Measurements from ENCODE around the gene KIF23. TPM values are rescaled to one million over a fixed set of nuclear protein-coding genes. Genes with fewer than 3 reads are reported as not detected.

The KIF23 gene
- total RNA-seq, 1 experiment from 2014 or later, result 77.3 TPM

GRCh38 chr15:69484837-69485236 is 70.7 kb downstream of the KIF23 start:
- Histone ChIP-seq H3K27ac (ENCODE audit: low read length) (no peak overlapping the region), H3K9ac (ENCODE audit: low read length) (no peak overlapping the region), H3K4me1 (ENCODE audit: insufficient read depth, low read length) (0 out of 2 replicates have a peak, but pooled peaks cover 5% of the 10 kb centered on the region), H3K36me3 (ENCODE audit: low read depth, low read length) (no peaks in the 10 kb centered on the region), H3K9me2 (replicated peaks; ENCODE audit: low read length) (no peaks in the 10 kb centered on the region), H3K4me3 (ENCODE audit: low read length) (no peak overlapping the region), H2AFZ (ENCODE audit: low read length) (no peak overlapping the region), H3K27me3 (ENCODE audit: low read length) (no peaks in the 10 kb centered on the region), H4K20me1 (ENCODE audit: low read length) (no peaks in the 10 kb centered on the region), H3K4me2 (ENCODE audit: low read length) (no peak overlapping the region), H3K79me2 (ENCODE audit: low read length) (no peaks in the 10 kb centered on the region), H3F3A (ENCODE audit: low read length, unreplicated experiment) (no peaks in the 10 kb centered on the region), H3K9me3 (ENCODE audit: low read length) (no peaks in the 10 kb centered on the region)
- TF ChIP-seq EZH2 (IDR thresholded peaks at IDR 0.05; ENCODE audit: low read length, unreplicated experiment) (no peak), EZH2phosphoT487 (IDR thresholded peaks at IDR 0.05; ENCODE audit: borderline replicate concordance, low read length) (no peak), CTCF (conservative IDR thresholded peaks at IDR 0.05; ENCODE audit: low read depth, low read length) (no peak)
- DNase-seq, result peak; percentile 41
- ChIA-PET CTCF (no interaction called here), POLR2A (ENCODE audit: unreplicated experiment) (no interaction called here)
- no TSS peak for BruUV-seq (replicated peaks)
- peak; percentile 84 for ATAC-seq
- intact Hi-C loops (cut with micrococcal nuclease), result no loop called here

GRCh38 chr15:69486481-69487110 is 72.4 kb downstream of the KIF23 start:
- H3K79me2 ChIP-seq (ENCODE audit: low read length), result no peaks in the 10 kb centered on the region
- POLR2A ChIA-PET (ENCODE audit: unreplicated experiment), result no interaction called here
- H3K4me3 ChIP-seq (ENCODE audit: low read length), result no peak overlapping the region
- no peaks in the 10 kb centered on the region for H3K9me3 ChIP-seq (ENCODE audit: low read length)
- no TSS peak for BruUV-seq (replicated peaks)
- ATAC-seq, result no peak
- intact Hi-C loops (cut with micrococcal nuclease), result no loop called here
- 0 out of 2 replicates have a peak, but pooled peaks cover 5% of the 10 kb centered on the region for H3K4me1 ChIP-seq (ENCODE audit: insufficient read depth, low read length)
- H3K36me3 ChIP-seq (ENCODE audit: low read depth, low read length), result no peaks in the 10 kb centered on the region
- TF ChIP-seq CTCF (conservative IDR thresholded peaks at IDR 0.05; ENCODE audit: low read depth, low read length) (no peak), EZH2phosphoT487 (IDR thresholded peaks at IDR 0.05; ENCODE audit: borderline replicate concordance, low read length) (no peak), EZH2 (IDR thresholded peaks at IDR 0.05; ENCODE audit: low read length, unreplicated experiment) (no peak)
- no peak overlapping the region for H3K4me2 ChIP-seq (ENCODE audit: low read length)
- H3F3A ChIP-seq (ENCODE audit: low read length, unreplicated experiment), result no peaks in the 10 kb centered on the region
- CTCF ChIA-PET, result no interaction called here
- H3K27me3 ChIP-seq (ENCODE audit: low read length), result no peaks in the 10 kb centered on the region
- H3K27ac ChIP-seq (ENCODE audit: low read length), result no peak overlapping the region
- no peak overlapping the region for H3K9ac ChIP-seq (ENCODE audit: low read length)
- no peaks in the 10 kb centered on the region for H4K20me1 ChIP-seq (ENCODE audit: low read length)
- DNase-seq, result no peak
- no peak overlapping the region for H2AFZ ChIP-seq (ENCODE audit: low read length)
- no peaks in the 10 kb centered on the region for H3K9me2 ChIP-seq (replicated peaks; ENCODE audit: low read length)

- Histone ChIP-seq H4K20me1 (ENCODE audit: low read length) (no peaks in the 10 kb centered on the region), H3K9me2 (replicated peaks; ENCODE audit: low read length) (no peaks in the 10 kb centered on the region), H3K36me3 (ENCODE audit: low read depth, low read length) (no peaks in the 10 kb centered on the region), H3K4me2 (ENCODE audit: low read length) (no peak overlapping the region), H3K9me3 (ENCODE audit: low read length) (no peaks in the 10 kb centered on the region), H3K79me2 (ENCODE audit: low read length) (no peaks in the 10 kb centered on the region), H3K4me3 (ENCODE audit: low read length) (no peak overlapping the region), H3K4me1 (ENCODE audit: insufficient read depth, low read length) (0 out of 2 replicates have a peak, but pooled peaks cover 5% of the 10 kb centered on the region), H2AFZ (ENCODE audit: low read length) (no peak overlapping the region), H3K27ac (ENCODE audit: low read length) (no peak overlapping the region), H3K9ac (ENCODE audit: low read length) (no peak overlapping the region), H3K27me3 (ENCODE audit: low read length) (no peaks in the 10 kb centered on the region), H3F3A (ENCODE audit: low read length, unreplicated experiment) (no peaks in the 10 kb centered on the region)
- ChIA-PET CTCF (no interaction called here), POLR2A (ENCODE audit: unreplicated experiment) (no interaction called here)
- intact Hi-C loops (cut with micrococcal nuclease), result no loop called here
- TF ChIP-seq CTCF (conservative IDR thresholded peaks at IDR 0.05; ENCODE audit: low read depth, low read length) (no peak), EZH2 (IDR thresholded peaks at IDR 0.05; ENCODE audit: low read length, unreplicated experiment) (no peak), EZH2phosphoT487 (IDR thresholded peaks at IDR 0.05; ENCODE audit: borderline replicate concordance, low read length) (no peak)
- DNase-seq (peak; percentile 13), ATAC-seq (0 out of 2 replicates have a peak, but pooled peaks have one; percentile 29)
- BruUV-seq (replicated peaks), result no TSS peak
Observed at GRCh38 chr15:69489073-69489571, 75.0 kb downstream of the KIF23 start.
